Pons (tissue), 1 donor: ENCODE data around the gene CAPN11.
"Not testable (repeated sequence)": the region's sequence is repeated elsewhere in the genome, so short reads cannot be mapped to it uniquely, and the experiment has no call there.

Experiments
- DNase-seq: peaks from one replicate; pipeline ENCODE4 v3.0.0-alpha.2; 2016; ENCODE audit warnings: low spot score

Gene CAPN11

DNA sequence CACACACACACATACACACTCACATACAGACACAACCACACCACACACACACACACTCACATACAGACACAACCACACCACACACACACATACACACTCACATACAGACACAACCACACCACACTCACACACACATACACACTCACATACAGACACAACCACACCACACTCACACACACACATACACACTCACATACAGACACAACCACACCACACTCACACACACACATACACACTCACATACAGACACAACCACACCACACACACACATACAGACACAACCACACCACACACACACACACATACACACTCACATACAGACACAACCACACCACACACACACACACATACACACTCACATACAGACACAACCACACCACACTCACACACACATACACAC is 23.2 kb downstream of the CAPN11 start:
- not testable (repeated sequence) for DNase-seq

GRCh38 chr6:44182911-44183390 is 24.3 kb downstream of the CAPN11 start:
- DNase-seq, result no peak

GRCh38 chr6:44183783-44184182 is 25.2 kb downstream of the CAPN11 start:
- DNase-seq, result no peak

DNA sequence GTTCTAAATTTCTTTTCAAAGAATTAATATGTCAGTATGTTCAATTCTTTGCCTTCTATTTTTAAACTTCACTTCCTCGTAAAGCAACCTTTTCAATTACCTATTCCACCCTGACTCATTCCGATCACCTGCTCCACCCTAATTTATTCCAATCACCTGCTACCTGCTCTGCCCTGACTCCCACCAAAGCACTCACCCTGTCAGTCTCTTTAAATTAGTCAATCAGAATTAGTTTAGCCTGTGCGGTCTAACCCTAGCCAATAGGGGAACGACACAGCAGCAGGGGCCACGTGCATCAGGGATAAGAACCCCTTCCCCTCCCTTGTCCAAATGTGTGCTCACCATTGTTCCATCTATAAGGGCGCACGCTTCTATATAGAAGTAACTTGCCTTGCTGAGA is 26.7 kb downstream of the CAPN11 start:
- not testable (repeated sequence) for DNase-seq

DNA sequence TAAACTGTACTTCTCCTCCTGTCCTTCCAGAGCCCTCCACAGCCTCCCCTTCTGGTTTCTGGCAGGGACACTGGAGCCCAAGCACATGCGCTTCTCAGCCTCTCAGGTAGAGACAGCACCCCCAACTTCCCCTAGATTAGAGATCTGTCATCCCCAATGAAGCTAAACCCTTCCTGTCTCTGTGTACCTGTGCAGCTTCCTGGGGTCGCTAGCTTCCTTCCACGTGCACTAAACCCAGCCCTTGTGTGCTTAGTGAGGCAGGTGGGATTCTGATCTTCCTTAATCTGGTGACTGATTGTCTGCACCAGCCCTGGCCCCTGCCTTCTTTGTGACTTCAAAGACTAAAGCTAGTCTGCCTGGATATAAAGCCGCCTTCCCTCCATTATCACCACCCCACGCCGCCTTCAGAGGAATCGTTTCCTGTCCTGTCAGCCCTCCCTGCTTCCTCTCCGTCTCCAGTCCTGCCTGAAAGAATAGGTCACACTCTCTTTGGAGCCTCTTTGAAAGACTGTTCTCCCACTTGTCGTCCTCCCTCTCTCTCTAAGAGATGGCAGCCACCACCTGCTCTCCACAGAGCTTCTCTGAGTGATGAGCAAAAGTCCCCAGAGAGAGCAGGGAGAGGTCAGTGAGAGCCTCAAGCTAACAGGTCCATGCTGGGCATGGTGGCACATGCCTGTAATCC is 27.5 kb downstream of the CAPN11 start:
- DNase-seq, result no peak

DNA sequence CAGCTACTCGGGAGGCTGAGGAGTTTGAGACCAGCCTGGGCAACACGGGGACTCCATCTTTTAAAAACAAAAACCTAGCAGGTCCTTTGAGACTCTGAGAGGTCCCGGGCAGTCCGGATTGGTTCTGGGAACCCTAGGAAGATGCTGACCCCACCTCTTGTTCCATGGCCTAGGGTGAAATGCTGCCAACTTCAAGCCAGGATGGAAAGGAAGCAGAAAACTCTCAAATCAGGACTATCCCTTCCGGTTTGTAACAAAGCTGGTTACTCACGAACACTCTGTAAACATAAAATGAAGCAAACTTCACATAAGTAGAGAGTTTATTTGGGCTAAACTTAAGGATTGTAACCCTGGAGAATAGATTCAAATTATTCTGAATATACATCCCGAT is 28.0 kb downstream of the CAPN11 start:
- no peak for DNase-seq

DNA sequence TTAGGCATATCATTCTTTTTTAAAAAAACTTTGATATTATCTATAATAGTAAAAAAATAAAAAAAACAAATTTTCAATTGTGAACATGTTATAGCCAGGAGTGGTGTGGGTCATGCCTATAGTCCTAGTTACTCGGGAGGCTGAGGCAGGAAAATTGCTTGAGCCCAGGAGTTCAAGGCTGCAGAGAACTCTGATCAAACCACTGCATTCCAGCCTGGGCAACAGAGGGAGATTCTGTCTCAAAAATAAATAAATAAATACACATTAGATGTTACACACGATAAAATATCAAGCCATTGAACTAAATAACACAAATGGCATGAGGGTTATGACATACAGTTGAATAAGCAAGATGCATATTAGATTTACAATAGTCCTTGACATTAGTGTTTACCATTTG is 30.2 kb downstream of the CAPN11 start:
- no peak for DNase-seq

GRCh38 chr6:44189257-44189656 is 30.6 kb downstream of the CAPN11 start:
- no peak for DNase-seq

GRCh38 chr6:44190715-44191114 is 32.1 kb downstream of the CAPN11 start:
- no peak for DNase-seq

GRCh38 chr6:44192428-44193041 is 33.9 kb downstream of the CAPN11 start:
- DNase-seq, result no peak

DNA sequence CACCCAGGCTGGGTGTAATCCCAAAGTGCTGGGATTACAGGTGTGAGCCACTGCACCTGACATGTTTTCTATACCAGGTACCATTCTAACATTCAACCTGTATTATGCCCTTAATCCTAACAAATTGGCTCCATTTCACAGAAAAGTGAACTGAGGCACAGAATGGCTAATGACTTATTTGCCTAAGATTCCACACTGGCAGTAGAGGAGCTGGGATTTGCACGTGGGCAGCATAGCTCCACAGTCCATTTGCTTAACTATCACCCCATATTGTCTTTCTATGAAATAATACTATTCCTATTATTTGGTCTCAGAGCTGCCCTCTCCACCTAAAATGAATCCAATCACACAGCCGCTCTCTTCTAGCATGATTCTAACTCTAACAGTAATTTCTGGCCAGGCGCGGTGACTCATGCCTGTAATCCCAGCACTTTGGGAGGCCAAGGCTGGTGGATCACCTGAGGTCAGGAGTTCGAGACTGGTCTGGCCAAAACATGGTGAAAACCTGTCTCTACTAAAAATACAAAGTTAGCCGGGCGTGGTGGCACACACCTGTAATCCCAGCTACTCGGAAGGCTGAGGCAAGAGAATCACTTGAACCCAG is 34.8 kb downstream of the CAPN11 start:
- DNase-seq, result no peak

DNA sequence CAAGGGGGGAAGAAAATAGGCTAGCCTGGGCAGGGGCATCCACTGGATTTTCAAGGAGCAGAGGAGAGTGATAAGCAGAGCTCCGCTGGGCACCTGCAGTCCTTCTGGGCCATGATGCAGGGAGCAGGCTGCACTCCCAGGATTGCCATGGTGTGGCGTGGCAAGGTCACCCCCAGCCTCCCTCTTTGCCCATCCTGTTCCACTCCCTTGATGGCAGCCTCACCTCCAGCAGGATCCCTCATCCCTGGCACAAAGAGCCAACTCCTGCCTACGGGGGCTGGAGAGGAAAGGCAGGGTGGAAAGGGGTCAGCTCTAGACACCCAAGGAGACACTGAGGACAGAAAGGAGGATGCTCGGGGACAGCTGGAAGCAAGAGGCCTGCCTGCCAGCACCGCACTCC is 35.7 kb downstream of the CAPN11 start:
- DNase-seq, result no peak

DNA sequence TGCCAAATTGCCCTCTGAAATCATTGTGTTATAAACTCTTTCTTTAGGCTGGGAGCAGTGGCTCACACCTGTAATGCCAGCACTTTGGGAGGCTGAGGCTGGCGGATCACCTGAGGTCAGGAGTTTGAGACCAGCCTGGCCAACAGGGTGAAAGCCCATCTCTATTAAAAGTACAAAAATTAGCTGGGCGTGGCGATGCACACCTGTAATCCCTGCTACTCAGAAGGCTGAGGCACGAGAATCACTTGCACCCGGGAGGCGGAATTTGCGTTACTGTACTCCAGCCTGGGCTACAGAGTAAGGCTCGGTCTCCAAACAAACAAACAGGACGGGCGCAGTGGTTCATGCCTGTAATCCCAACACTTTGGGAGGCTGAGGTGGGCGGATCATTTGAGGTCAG is 37.7 kb downstream of the CAPN11 start:
- DNase-seq, result not testable (repeated sequence)

- no peak for DNase-seq
Measured at GRCh38 chr6:44198684-44199083, 40.1 kb downstream of the CAPN11 start.

DNA sequence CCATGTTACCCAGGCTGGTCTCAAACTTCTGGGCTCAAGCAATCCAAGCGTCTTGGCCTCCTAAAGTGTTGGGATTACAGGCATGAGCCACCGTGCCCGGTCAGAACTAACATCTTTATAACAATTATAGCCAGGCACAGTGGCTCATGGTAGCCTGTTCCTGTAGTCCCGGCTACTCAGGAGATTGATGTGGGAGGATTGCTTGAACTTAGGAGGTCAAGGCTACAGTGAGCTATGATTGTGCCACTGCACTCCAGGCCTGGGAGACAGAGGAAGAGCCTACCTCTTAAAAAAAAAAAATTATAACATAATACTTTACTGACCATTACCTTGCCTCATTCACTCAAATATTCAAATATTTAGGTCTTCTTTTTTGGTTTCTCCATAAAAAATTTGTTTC is 41.3 kb downstream of the CAPN11 start:
- DNase-seq, result no peak

DNA sequence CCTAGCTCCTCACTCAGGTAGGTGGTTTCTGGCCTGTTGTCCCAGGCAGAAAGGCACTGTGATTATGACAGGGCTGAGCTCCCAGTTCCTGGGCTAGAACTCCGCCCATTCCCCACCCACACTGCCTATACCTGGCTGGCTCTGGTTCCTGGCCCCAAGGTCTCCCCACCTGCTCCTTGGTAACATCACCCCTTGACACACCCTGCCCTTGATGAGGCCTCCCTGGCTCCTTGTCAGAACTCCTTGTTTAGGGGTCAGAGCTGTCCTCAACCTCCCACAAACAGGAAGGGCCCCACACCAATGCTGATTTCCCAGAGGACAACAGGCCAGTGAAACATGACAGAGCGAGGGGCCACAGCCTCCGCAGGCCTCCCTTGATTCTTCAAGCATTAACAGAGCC is 42.6 kb downstream of the CAPN11 start:
- no peak for DNase-seq

GRCh38 chr6:44201638-44202303 is 43.2 kb downstream of the CAPN11 start:
- DNase-seq, result no peak

- DNase-seq, result no peak
Measured at GRCh38 chr6:44202332-44202971, 43.8 kb downstream of the CAPN11 start.

DNA sequence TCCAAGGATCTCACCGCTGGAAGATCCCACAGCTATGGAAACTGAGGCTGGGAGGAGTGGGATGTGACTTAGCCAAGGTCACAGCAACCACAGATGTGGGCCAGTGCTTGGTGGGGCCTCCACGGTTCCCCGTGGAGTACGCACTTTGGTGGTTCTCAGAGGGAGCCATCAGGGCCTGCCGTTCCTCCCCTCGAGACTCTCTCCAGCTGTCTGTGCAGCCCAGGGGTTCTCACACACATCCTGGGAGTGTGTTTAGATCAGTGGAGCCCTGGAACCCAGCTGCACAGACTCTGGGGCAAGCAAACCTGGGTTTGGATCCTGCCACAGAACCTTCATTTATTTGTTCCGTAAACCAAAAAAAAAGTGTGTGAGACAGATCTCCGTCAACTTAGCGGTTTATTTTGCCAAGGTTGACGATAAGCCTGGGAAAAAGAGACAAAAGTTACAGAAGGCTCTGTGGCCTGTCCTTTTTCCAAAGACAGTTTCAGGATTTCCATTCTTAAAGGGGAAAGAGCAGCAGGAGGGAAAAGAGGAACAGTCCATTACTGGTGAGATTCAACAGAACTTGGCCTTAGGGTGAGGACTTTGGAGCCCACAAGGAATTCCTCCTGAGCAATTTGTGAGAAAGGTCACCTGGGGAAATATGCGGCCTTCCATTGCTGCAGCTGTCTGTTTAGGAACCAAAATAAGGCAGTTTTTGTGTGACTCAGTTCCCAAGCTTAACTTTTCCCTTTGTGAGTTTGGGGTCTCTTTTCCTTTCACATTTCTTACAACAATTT is 44.5 kb downstream of the CAPN11 start:
- DNase-seq, result no peak

- no peak for DNase-seq
Measured at GRCh38 chr6:44203955-44204354, 45.3 kb downstream of the CAPN11 start.

DNA sequence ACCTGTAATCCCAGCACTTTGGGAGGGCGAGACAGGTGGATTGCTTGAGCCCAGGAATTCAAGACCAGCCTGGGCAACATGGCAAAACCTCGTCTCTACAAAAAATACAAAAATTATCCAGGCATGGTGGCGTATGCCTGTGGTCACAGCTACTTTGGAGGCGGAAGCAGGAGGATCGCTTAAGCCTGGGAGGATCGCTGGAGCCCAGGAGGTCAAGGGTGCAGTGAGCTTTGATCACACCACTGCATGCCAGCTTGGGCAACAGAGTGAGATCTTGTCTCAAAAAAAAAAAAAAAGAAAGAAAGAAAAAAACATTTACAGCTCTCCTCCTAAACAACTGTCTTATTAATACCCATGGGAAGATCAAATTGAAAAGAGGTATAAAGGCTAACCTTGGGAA is 49.3 kb downstream of the CAPN11 start:
- no peak for DNase-seq

- no peak for DNase-seq
Measured at GRCh38 chr6:44211284-44211683, 52.7 kb downstream of the CAPN11 start.
